Measurements from ENCODE around the gene TCF7L2.

TCF7L2 gene

GRCh38 chr10:112946649-112947048 is 3.4 kb upstream of the TCF7L2 start:
- DNase-seq = peak in 1 of 56 donors; percentile 27

GRCh38 chr10:112948196-112948595 is 1.9 kb upstream of the TCF7L2 start:
- DNase-seq = no peak

GRCh38 chr10:112949143-112949823 is 764 bp upstream of the TCF7L2 start:
- no peak for DNase-seq

- peak in 6 of 56 donors; percentile 8 to 39 (median 22) for DNase-seq
These were observed 789 bp downstream of the TCF7L2 start for GRCh38 chr10:112950714-112951358.

GRCh38 chr10:112951359-112952281 is 1.6 kb downstream of the TCF7L2 start:
- peak in 37 of 56 donors; percentile 8 to 67 (median 40) for DNase-seq

- peak in 5 of 56 donors; percentile 12 to 55 (median 39) for DNase-seq
These were observed 2.5 kb downstream of the TCF7L2 start for GRCh38 chr10:112952282-112953173.

- peak in 19 of 56 donors; percentile 7 to 38 (median 20) for DNase-seq
These were observed 3.4 kb downstream of the TCF7L2 start for GRCh38 chr10:112953174-112954159.

- DNase-seq = no peak
These were observed 5.0 kb downstream of the TCF7L2 start for GRCh38 chr10:112954974-112955581.

- no peak for DNase-seq
These were observed 5.8 kb downstream of the TCF7L2 start for GRCh38 chr10:112955582-112956421.

GRCh38 chr10:112956631-112957350 is 6.7 kb downstream of the TCF7L2 start:
- DNase-seq = no peak

- no peak for DNase-seq
These were observed 7.6 kb downstream of the TCF7L2 start for GRCh38 chr10:112957640-112958092.

GRCh38 chr10:112958275-112958995 is 8.4 kb downstream of the TCF7L2 start:
- DNase-seq = no peak

- DNase-seq = peak in 1 of 56 donors; percentile 13
These were observed 9.3 kb downstream of the TCF7L2 start for GRCh38 chr10:112959207-112959838.

GRCh38 chr10:112960151-112960681 is 10.2 kb downstream of the TCF7L2 start:
- DNase-seq = no peak

GRCh38 chr10:112961609-112962008 is 11.6 kb downstream of the TCF7L2 start:
- DNase-seq = no peak

- no peak for DNase-seq
These were observed 12.3 kb downstream of the TCF7L2 start for GRCh38 chr10:112962343-112962742.
